ENCODE results near the gene SLC23A2.
A peak's percentile ranks its signal among the peaks of the same experiment; 100 is the strongest.

Gene SLC23A2

DNA sequence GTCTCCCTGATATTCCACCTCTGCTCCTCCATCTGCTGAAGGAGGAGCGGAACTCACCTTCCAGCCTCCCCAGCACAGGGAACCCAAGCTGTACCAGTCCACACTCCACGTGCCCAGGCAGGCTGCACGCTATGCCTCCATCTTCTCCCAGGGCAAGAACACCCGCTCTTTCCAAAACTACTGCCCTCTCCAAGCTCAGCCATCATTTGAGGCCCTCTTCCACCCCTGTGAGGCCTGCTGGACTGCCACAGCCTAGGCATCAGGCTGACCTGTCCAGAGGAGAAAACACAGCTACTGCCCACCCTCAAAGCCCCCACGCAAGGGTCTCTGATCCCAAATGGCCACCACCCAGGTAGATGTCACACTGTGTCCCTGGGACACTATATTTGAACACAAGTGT is 179.7 kb downstream of the SLC23A2 start:
- Histone ChIP-seq H3F3A (ENCODE audit: control insufficient read depth, insufficient read depth) (peaks cover 23% of the 10 kb centered on the region), H3K4me3 (ENCODE audit: low read length) (peak overlapping the region; percentile 88), H3K79me2 (ENCODE audit: control insufficient read depth, low read length) (peaks cover 48% of the 10 kb centered on the region), H3K27ac (ENCODE audit: low read depth, low read length) (peak overlapping the region; percentile 89), H3K4me2 (ENCODE audit: low read length) (peak overlapping the region; percentile 95), H4K20me1 (ENCODE audit: control insufficient read depth, insufficient read depth, low read depth, low read length) (0 out of 2 replicates have a peak, but pooled peaks cover 2% of the 10 kb centered on the region), H3K27me3 (ENCODE audit: control insufficient read depth, low read length) (no peaks in the 10 kb centered on the region), H3K36me3 (ENCODE audit: control insufficient read depth, low read length) (peaks cover 52% of the 10 kb centered on the region), H3K9me3 (ENCODE audit: control insufficient read depth, insufficient read depth, low read length) (no peaks in the 10 kb centered on the region), H3K4me1 (ENCODE audit: control insufficient read depth, low read length) (peaks cover 43% of the 10 kb centered on the region), H3K9me2 (replicated peaks; ENCODE audit: control insufficient read depth, low read length) (no peaks in the 10 kb centered on the region)
- TF ChIP-seq, protein P1, sequence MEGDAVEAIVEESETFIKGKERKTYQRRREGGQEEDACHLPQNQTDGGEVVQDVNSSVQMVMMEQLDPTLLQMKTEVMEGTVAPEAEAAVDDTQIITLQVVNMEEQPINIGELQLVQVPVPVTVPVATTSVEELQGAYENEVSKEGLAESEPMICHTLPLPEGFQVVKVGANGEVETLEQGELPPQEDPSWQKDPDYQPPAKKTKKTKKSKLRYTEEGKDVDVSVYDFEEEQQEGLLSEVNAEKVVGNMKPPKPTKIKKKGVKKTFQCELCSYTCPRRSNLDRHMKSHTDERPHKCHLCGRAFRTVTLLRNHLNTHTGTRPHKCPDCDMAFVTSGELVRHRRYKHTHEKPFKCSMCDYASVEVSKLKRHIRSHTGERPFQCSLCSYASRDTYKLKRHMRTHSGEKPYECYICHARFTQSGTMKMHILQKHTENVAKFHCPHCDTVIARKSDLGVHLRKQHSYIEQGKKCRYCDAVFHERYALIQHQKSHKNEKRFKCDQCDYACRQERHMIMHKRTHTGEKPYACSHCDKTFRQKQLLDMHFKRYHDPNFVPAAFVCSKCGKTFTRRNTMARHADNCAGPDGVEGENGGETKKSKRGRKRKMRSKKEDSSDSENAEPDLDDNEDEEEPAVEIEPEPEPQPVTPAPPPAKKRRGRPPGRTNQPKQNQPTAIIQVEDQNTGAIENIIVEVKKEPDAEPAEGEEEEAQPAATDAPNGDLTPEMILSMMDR (IDR thresholded peaks at IDR 0.05; ENCODE audit: low read depth, low read length, poor library complexity, severe bottlenecking), result no peak
- TF ChIP-seq EZH2phosphoT487 (IDR thresholded peaks at IDR 0.05; ENCODE audit: borderline replicate concordance, low read length), result no peak

DNA sequence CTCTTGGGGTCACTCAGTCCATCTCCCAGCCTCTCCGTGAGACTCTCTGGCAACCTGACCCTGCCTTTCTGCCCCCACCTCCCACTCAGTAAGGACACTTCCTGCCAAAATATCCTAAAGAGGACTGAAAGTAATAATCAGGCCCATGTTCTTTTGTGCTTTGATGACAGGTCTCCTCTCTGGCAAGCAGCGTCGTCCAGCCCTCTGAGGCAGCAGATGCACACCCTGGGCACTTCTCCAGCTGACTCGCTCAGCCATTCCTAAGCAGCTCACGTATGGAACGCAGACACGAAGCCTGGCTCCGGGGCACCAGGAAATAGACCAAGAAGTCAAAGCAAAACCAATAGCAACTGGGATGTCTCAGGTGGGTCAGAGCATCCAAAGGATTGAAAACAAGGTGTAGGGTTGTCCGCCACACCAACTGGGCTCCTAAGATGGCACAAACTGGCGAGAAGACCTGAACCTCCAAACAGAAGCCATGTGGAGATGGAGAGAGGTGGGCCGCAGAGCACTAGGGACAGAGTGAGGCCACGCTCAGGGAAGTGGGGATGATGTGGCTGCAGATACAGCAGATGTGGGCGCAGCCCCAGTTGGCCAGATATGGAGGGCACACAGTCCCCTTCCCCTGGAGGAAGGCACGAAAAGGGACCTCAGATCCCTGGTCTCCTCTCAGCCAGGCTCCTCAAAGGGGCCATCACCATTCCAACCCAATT is 180.3 kb downstream of the SLC23A2 start:
- Histone ChIP-seq H3K4me3 (ENCODE audit: low read length) (peak overlapping the region; percentile 88), H3F3A (ENCODE audit: control insufficient read depth, insufficient read depth) (peaks cover 27% of the 10 kb centered on the region), H3K27me3 (ENCODE audit: control insufficient read depth, low read length) (no peaks in the 10 kb centered on the region), H3K79me2 (ENCODE audit: control insufficient read depth, low read length) (peaks cover 51% of the 10 kb centered on the region), H3K36me3 (ENCODE audit: control insufficient read depth, low read length) (peaks cover 58% of the 10 kb centered on the region), H3K9me3 (ENCODE audit: control insufficient read depth, insufficient read depth, low read length) (no peaks in the 10 kb centered on the region), H3K27ac (ENCODE audit: low read depth, low read length) (no peak overlapping the region), H3K4me1 (ENCODE audit: control insufficient read depth, low read length) (peaks cover 47% of the 10 kb centered on the region), H4K20me1 (ENCODE audit: control insufficient read depth, insufficient read depth, low read depth, low read length) (0 out of 2 replicates have a peak, but pooled peaks cover 2% of the 10 kb centered on the region), H3K4me2 (ENCODE audit: low read length) (peak overlapping the region; percentile 95), H3K9me2 (replicated peaks; ENCODE audit: control insufficient read depth, low read length) (no peaks in the 10 kb centered on the region)
- no peak for TF ChIP-seq EZH2phosphoT487 (IDR thresholded peaks at IDR 0.05; ENCODE audit: borderline replicate concordance, low read length)
- TF ChIP-seq, protein P1 (IDR thresholded peaks at IDR 0.05; ENCODE audit: low read depth, low read length, poor library complexity, severe bottlenecking), result no peak

DNA sequence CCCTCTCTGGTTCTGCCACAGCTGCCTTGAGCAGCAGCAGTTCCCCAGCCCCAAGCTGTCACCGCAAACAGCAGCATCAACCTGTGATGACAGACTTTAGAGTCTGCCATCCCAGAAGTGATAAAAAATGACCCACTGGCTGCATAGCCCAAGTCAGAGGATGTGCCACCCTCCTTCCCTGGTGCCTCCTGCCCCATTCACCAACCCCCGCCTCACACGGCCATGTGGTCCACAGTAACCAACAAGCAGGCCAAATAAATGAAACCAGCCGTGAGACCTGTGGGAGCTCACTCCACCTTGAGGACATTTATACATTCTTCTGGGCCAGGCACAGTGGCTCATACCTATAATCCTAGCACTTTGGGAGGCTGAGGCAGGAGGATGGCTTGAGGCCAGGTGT is 181.4 kb downstream of the SLC23A2 start:
- no peaks in the 10 kb centered on the region for H3K27me3 ChIP-seq (ENCODE audit: control insufficient read depth, low read length)
- H4K20me1 ChIP-seq (ENCODE audit: control insufficient read depth, insufficient read depth, low read depth, low read length), result 0 out of 2 replicates have a peak, but pooled peaks cover 2% of the 10 kb centered on the region
- no peaks in the 10 kb centered on the region for H3K9me3 ChIP-seq (ENCODE audit: control insufficient read depth, insufficient read depth, low read length)
- no peak overlapping the region for H3K27ac ChIP-seq (ENCODE audit: low read depth, low read length)
- no peak overlapping the region for H3K4me3 ChIP-seq (ENCODE audit: low read length)
- peaks cover 33% of the 10 kb centered on the region for H3F3A ChIP-seq (ENCODE audit: control insufficient read depth, insufficient read depth)
- H3K36me3 ChIP-seq (ENCODE audit: control insufficient read depth, low read length), result peaks cover 67% of the 10 kb centered on the region
- peaks cover 58% of the 10 kb centered on the region for H3K4me1 ChIP-seq (ENCODE audit: control insufficient read depth, low read length)
- H3K79me2 ChIP-seq (ENCODE audit: control insufficient read depth, low read length), result peaks cover 60% of the 10 kb centered on the region
- H3K4me2 ChIP-seq (ENCODE audit: low read length), result peak overlapping the region; percentile 9; the same call in 1 of the 2 replicates
- H3K9me2 ChIP-seq (replicated peaks; ENCODE audit: control insufficient read depth, low read length), result no peaks in the 10 kb centered on the region
- TF ChIP-seq, protein P1 (IDR thresholded peaks at IDR 0.05; ENCODE audit: low read depth, low read length, poor library complexity, severe bottlenecking), result no peak
- no peak for TF ChIP-seq EZH2phosphoT487 (IDR thresholded peaks at IDR 0.05; ENCODE audit: borderline replicate concordance, low read length)
